WTC11 (cell line): ENCODE measurements around the gene SEC16B. TPM values are rescaled to one million over a fixed set of nuclear protein-coding genes. Genes with fewer than 3 reads are reported as not detected.

Experiments used
- ATAC-seq: fragments of 200-7000 bp; cut with Tn5 transposase; 2 replicates; pipeline ENCODE4 v1.10.0; 2021; ENCODE audit warnings: mild to moderate bottlenecking, moderate library complexity
- CTCF ChIA-PET: fragments of 300-600 bp; sonication (Branson Sonifier 250); formaldehyde crosslinking; loops from one replicate; lab custom pipeline; 2021; ENCODE audit warnings: antibody characterized with exemption; lab: Charles Lee
- POLR2A ChIA-PET: fragments of 350-600 bp; sonication (Branson Sonifier 250); formaldehyde crosslinking; loops from one replicate; lab custom pipeline; 2021; ENCODE audit warnings: antibody characterized with exemption; lab: Charles Lee
- DNase-seq: peaks from one replicate; pipeline ENCODE4 v3.0.0; 2021; ENCODE audit warnings: low spot score
- H3K27ac Mint-ChIP-seq: 2 replicates; pipeline ENCODE4 v1.8.0; 2021; ENCODE audit warnings: mixed read lengths
- H3K27me3 Mint-ChIP-seq: 2 replicates; pipeline ENCODE4 v1.8.0; 2021; ENCODE audit warnings: low read depth, mild to moderate bottlenecking, moderate library complexity, mixed read lengths
- H3K36me3 Mint-ChIP-seq: 2 replicates; pipeline ENCODE4 v1.8.0; 2021; ENCODE audit warnings: mixed read lengths
- H3K4me1 Mint-ChIP-seq: 2 replicates; pipeline ENCODE4 v1.8.0; 2022; ENCODE audit warnings: mixed read lengths
- H3K4me3 Mint-ChIP-seq: 2 replicates; pipeline ENCODE4 v1.8.0; 2021; ENCODE audit warnings: mild to moderate bottlenecking, moderate library complexity, mixed read lengths
- H3K9me3 Mint-ChIP-seq: 2 replicates; pipeline ENCODE4 v1.8.0; 2021; ENCODE audit warnings: mixed read lengths
- ATF2 ChIP-seq: sonication (generic); formaldehyde crosslinking; IDR thresholded peaks from 2 replicates; pipeline ENCODE4 v1.8.1; 2022; ENCODE audit warnings: low read depth, missing genetic modification reagents, borderline replicate concordance
- CREM ChIP-seq: sonication (generic); formaldehyde crosslinking; IDR thresholded peaks from 2 replicates; pipeline ENCODE4 v1.8.1; 2022; ENCODE audit warnings: mild to moderate bottlenecking, missing genetic modification reagents, moderate library complexity
- ESRRA ChIP-seq: sonication (generic); formaldehyde crosslinking; IDR thresholded peaks from 2 replicates; pipeline ENCODE4 v1.8.1; 2022; ENCODE audit warnings: mild to moderate bottlenecking, missing genetic modification reagents, borderline replicate concordance
- MYBL2 ChIP-seq: sonication (generic); formaldehyde crosslinking; IDR thresholded peaks from 2 replicates; pipeline ENCODE4 v1.8.1; 2023; ENCODE audit warnings: mild to moderate bottlenecking, moderate library complexity, missing genetic modification reagents
- NFE2L1 ChIP-seq: sonication (generic); formaldehyde crosslinking; IDR thresholded peaks from 2 replicates; pipeline ENCODE4 v1.8.1; 2023; ENCODE audit warnings: missing genetic modification reagents
- PRDM15 ChIP-seq: sonication (generic); formaldehyde crosslinking; IDR thresholded peaks from 2 replicates; pipeline ENCODE4 v1.8.0; 2022; ENCODE audit warnings: missing genetic modification reagents
- SMAD4 ChIP-seq: sonication (generic); formaldehyde crosslinking; IDR thresholded peaks from 2 replicates; pipeline ENCODE4 v1.8.0; 2022; ENCODE audit warnings: mild to moderate bottlenecking, missing genetic modification reagents
- TCF7 ChIP-seq: sonication (generic); formaldehyde crosslinking; IDR thresholded peaks from 2 replicates; pipeline ENCODE4 v1.8.0; 2022; ENCODE audit warnings: mild to moderate bottlenecking, low read depth, missing genetic modification reagents, moderate library complexity
- TEAD4 ChIP-seq: sonication (generic); formaldehyde crosslinking; IDR thresholded peaks from 2 replicates; pipeline ENCODE4 v1.8.0; 2022; ENCODE audit warnings: mild to moderate bottlenecking, missing genetic modification reagents
- ZNF138 ChIP-seq: sonication (generic); formaldehyde crosslinking; conservative IDR thresholded peaks from 2 replicates; pipeline ENCODE4 v1.8.1; 2022; ENCODE audit warnings: mild to moderate bottlenecking, moderate library complexity, missing genetic modification reagents
- ZNF232 ChIP-seq: sonication (generic); formaldehyde crosslinking; IDR thresholded peaks from 2 replicates; pipeline ENCODE4 v1.8.0; 2022; ENCODE audit warnings: mild to moderate bottlenecking, missing genetic modification reagents
- ZNF317 ChIP-seq: sonication (generic); formaldehyde crosslinking; IDR thresholded peaks from 2 replicates; pipeline ENCODE4 v1.8.1; 2023; ENCODE audit warnings: low read depth, mild to moderate bottlenecking, moderate library complexity, missing genetic modification reagents, borderline replicate concordance
- total RNA-seq: library from RNA; stranded (reverse); gene quantifications from 3 replicates; pipeline ENCODE4 v1.2.3, GENCODE V29; 2021
- TF ChIP-seq, protein P1 (sequence below): fragments of 250-450 bp; sonication (Bioruptor Pico); IDR thresholded peaks from 2 replicates; pipeline ENCODE4 v1.9.0; 2021; ENCODE audit warnings: moderate library complexity, mild to moderate bottlenecking, inconsistent platforms, borderline replicate concordance

SEC16B gene
- total RNA-seq, 1 experiment from 2014 or later = 0.90 TPM

DNA sequence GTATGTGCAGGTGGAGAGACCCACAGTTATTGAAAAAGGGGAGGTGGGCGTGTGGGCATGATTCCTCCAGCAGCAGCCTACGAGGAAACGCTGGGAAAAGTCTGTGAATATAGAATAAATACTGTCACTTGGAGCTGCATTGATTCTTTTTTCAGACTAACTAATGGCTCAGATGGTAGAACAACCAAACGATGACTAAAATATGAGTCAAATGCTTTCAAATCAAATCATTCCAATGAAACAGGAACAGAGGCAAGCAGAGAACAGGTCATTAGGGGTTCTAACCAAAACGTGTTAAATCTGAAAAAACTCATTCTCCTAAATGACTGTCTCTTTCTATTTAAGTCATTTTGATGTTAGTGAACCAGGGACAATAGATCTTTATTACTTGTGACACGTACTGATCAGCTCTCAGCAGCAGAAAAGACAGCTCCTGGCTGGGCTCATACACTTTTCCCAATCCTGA, 35.1 kb upstream of the SEC16B start:
- Mint-ChIP-seq H3K27me3 (no peaks in the 10 kb centered on the region), H3K4me1 (peaks cover under 1% of the 10 kb centered on the region), H3K9me3 (no peaks in the 10 kb centered on the region), H3K36me3 (no peaks in the 10 kb centered on the region), H3K27ac (no peak overlapping the region), H3K4me3 (no peak overlapping the region)
- ATAC-seq = no peak
- CTCF ChIA-PET = no interaction called here
- DNase-seq = no peak
- POLR2A ChIA-PET = no interaction called here
- TF ChIP-seq ZNF232 (no peak), PRDM15 (CRISPR knock-in tag) (no peak), TEAD4 (no peak), ATF2 (CRISPR knock-in tag) (no peak), NFE2L1 (no peak)

DNA sequence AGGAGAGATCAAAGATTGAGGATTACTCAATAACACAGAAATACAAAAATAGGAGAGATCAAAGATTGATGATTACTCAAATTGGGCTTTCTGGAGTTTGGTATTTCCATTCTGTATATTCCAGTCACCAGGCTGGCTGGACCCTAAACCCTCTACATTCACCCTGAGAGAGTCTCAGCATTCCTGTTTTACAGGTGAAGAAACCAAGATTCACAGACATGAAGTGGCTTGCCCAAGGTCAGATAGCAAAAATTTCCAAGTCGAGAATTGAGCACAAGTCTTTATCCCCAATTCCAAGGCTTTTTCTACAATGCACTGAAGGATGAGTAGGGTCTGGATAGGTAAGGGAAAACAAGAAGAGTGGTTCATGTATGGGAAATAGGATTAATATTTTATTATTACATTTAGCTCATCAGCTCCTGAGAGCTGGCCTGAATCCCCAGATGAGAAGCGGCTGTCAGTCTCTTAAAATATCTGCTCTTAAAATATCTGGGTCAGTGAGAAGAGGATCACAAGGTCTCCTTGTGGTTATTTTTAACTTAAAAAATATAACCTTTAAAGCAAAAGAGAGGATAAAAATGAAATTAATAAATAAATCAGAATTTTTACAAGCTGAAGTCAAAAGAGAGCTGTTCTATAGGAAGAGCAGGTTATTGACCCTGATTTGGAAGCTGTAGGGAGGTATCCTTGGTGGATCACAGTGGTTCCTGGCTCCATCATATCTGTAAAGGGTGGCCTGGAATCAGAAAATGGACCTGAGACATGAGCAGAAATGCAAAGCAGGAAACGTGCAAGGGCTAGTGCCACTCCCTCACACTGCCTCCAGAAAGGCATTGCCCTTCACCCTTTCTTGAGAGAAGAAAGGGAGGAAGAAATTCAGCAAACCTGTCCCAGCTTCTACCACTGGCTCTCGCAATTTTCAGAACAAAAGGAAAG, 29.1 kb upstream of the SEC16B start:
- no peaks in the 10 kb centered on the region for H3K27me3 Mint-ChIP-seq
- peaks cover 7% of the 10 kb centered on the region for H3K4me1 Mint-ChIP-seq
- H3K4me3 Mint-ChIP-seq = no peak overlapping the region
- no peaks in the 10 kb centered on the region for H3K36me3 Mint-ChIP-seq
- no peaks in the 10 kb centered on the region for H3K9me3 Mint-ChIP-seq
- no peak overlapping the region for H3K27ac Mint-ChIP-seq
- CTCF ChIA-PET = interaction anchor here (2.8 kb wide), 1 partner anchor 33 kb away, joined by 10 read pairs; no protein-coding TSS in a partner anchor
- DNase-seq (no peak), ATAC-seq (no peak)
- TF ChIP-seq ZNF138 (CRISPR knock-in tag) (no peak), MYBL2 (CRISPR knock-in tag) (no peak), SMAD4 (CRISPR knock-in tag) (no peak)
- TF ChIP-seq, all 79 proteins: peak for 0
- POLR2A ChIA-PET = no interaction called here

DNA sequence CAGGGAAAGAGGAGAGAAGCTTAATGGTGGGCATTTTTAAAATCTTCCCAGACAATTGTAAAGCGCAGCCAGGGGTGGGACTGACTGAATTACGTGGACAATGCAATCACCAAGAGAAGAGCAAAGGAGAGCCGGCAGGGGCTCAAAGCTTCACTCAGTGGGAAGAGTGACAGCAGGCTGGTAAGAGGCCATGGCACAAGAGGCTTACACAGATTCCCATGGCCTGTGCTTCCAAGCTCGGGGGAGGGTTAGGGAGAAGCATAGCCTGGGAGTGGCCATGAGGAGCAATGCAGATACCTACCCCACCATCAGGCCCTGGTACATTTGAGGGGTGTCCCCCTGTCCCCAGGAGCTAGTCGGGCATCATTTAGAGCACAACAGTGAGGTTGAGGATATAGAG, 27.1 kb upstream of the SEC16B start:
- H3K27me3 Mint-ChIP-seq = no peaks in the 10 kb centered on the region
- H3K36me3 Mint-ChIP-seq = no peaks in the 10 kb centered on the region
- DNase-seq = no peak
- ATAC-seq = no peak; the same call in 1 of the 2 replicates
- no peaks in the 10 kb centered on the region for H3K9me3 Mint-ChIP-seq
- no peak overlapping the region for H3K27ac Mint-ChIP-seq
- TF ChIP-seq ZNF317 (CRISPR knock-in tag) (no peak), CREM (CRISPR knock-in tag) (no peak), TCF7 (CRISPR knock-in tag) (no peak), ESRRA (no peak)
- TF ChIP-seq, protein P1, sequence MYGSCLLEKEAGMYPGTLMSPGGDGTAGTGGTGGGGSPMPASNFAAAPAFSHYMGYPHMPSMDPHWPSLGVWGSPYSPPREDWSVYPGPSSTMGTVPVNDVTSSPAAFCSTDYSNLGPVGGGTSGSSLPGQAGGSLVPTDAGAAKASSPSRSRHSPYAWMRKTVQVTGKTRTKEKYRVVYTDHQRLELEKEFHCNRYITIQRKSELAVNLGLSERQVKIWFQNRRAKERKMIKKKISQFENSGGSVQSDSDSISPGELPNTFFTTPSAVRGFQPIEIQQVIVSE = no peak
- H3K4me1 Mint-ChIP-seq = peaks cover 7% of the 10 kb centered on the region
- H3K4me3 Mint-ChIP-seq = no peak overlapping the region
- ChIA-PET CTCF (interaction anchor here (2.8 kb wide), 1 partner anchor 35 kb away, joined by 10 read pairs; no protein-coding TSS in a partner anchor), POLR2A (no interaction called here)
